ENCODE measurements around the gene NR2F1-AS1.

NR2F1-AS1 gene

DNA sequence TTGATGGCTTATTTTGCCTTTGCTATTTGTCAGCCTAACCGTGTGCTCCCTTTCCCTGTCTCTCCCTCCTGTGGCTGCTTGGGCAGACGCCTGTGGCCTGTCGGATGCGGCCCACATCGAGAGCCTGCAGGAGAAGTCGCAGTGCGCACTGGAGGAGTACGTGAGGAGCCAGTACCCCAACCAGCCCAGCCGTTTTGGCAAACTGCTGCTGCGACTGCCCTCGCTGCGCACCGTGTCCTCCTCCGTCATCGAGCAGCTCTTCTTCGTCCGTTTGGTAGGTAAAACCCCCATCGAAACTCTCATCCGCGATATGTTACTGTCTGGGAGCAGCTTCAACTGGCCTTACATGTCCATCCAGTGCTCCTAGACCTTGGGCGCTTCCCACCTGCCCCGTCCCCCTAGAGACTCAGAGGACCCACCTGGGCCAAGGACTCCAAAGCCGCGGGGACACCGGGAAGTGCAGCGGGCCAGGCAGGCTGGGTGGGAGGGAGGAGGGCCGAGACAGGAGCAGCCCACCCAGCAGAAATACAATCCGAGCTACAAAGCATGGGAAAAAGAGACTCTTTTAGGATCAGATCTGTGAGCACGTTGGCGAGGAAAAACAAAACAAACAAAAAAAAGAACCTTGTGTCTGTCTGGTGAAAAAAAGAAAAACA, 12.6 kb upstream of the NR2F1-AS1 start:
- H3K4me3 ChIP-seq (ENCODE audit: low read depth, low read length), result no peak overlapping the region
- H3K27ac ChIP-seq, result no peak overlapping the region
- no peaks in the 10 kb centered on the region for H3K36me3 ChIP-seq (ENCODE audit: control insufficient read depth, insufficient read depth, low read length)
- no peaks in the 10 kb centered on the region for H3K4me1 ChIP-seq
- H3K9ac ChIP-seq, result no peak overlapping the region
- H3K27me3 ChIP-seq (ENCODE audit: control insufficient read depth, insufficient read depth, low read length), result peaks cover 6% of the 10 kb centered on the region
- no peak overlapping the region for H2AFZ ChIP-seq
- no peaks in the 10 kb centered on the region for H3K9me3 ChIP-seq (ENCODE audit: control insufficient read depth, low read length)
- TF ChIP-seq, protein P1, sequence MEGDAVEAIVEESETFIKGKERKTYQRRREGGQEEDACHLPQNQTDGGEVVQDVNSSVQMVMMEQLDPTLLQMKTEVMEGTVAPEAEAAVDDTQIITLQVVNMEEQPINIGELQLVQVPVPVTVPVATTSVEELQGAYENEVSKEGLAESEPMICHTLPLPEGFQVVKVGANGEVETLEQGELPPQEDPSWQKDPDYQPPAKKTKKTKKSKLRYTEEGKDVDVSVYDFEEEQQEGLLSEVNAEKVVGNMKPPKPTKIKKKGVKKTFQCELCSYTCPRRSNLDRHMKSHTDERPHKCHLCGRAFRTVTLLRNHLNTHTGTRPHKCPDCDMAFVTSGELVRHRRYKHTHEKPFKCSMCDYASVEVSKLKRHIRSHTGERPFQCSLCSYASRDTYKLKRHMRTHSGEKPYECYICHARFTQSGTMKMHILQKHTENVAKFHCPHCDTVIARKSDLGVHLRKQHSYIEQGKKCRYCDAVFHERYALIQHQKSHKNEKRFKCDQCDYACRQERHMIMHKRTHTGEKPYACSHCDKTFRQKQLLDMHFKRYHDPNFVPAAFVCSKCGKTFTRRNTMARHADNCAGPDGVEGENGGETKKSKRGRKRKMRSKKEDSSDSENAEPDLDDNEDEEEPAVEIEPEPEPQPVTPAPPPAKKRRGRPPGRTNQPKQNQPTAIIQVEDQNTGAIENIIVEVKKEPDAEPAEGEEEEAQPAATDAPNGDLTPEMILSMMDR (IDR thresholded peaks at IDR 0.05), result no peak
- no peak overlapping the region for H3K4me2 ChIP-seq (ENCODE audit: low read length)
- no peaks in the 10 kb centered on the region for H3K79me2 ChIP-seq

DNA sequence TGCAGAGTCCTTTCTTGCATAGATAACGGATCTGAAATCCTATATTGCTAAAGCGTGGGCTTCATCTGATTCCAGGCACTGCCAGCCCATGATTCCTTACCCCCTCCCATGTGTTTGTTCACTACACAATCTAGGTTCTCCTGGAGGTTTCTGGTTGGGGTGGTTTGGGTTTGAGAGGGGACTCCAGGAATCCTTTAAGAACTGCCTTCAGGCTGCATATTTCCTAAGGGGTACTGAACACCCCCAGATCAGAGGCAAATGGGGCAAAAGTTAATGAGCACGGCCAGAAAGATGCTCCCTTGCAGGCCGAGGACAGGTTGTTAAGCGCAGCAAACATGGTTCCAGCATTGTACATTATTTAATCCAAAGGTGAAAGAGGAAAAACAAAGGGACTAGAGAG, 11.9 kb upstream of the NR2F1-AS1 start:
- no peak overlapping the region for H3K9ac ChIP-seq
- no peaks in the 10 kb centered on the region for H3K36me3 ChIP-seq (ENCODE audit: control insufficient read depth, insufficient read depth, low read length)
- no peak overlapping the region for H2AFZ ChIP-seq
- no peaks in the 10 kb centered on the region for H3K4me1 ChIP-seq
- H3K79me2 ChIP-seq, result no peaks in the 10 kb centered on the region
- no peak overlapping the region for H3K4me3 ChIP-seq (ENCODE audit: low read depth, low read length)
- no peak overlapping the region for H3K27ac ChIP-seq
- TF ChIP-seq, protein P1 (IDR thresholded peaks at IDR 0.05), result no peak
- peaks cover 9% of the 10 kb centered on the region for H3K27me3 ChIP-seq (ENCODE audit: control insufficient read depth, insufficient read depth, low read length)
- H3K9me3 ChIP-seq (ENCODE audit: control insufficient read depth, low read length), result no peaks in the 10 kb centered on the region
- no peak overlapping the region for H3K4me2 ChIP-seq (ENCODE audit: low read length)

DNA sequence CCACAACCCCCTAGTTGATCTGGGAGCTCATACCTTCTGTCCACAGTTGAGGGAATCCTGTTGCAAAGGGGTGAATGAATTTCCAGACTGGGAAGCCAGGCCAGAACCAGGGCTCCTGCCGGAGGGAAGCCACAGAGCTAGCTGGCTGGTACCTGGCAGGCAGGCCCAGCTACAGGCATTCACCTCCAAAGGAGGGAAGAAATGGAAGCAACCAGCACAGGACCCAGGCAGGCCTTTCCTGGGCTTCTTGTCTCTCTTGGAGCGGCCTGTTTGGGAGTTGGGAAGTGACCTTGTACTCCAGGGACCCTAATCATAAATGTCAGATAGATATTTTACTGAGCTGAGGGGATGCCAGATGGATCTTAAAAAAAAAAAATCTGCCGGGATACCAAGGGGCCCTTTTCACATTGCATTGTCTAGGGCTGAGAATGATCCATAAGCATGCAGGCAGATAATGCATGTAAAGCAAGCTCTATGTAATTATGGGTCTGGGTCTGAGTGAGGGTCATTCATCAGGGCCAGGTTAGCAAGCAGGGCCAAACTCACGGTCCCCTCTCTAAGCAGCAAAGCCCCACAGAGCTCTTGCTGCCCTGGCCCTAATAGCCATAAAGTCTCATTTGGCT, 10.4 kb upstream of the NR2F1-AS1 start:
- H3K9ac ChIP-seq, result no peak overlapping the region
- no peaks in the 10 kb centered on the region for H3K4me1 ChIP-seq
- no peaks in the 10 kb centered on the region for H3K36me3 ChIP-seq (ENCODE audit: control insufficient read depth, insufficient read depth, low read length)
- H3K9me3 ChIP-seq (ENCODE audit: control insufficient read depth, low read length), result no peaks in the 10 kb centered on the region
- H3K27ac ChIP-seq, result no peak overlapping the region
- peaks cover 19% of the 10 kb centered on the region for H3K27me3 ChIP-seq (ENCODE audit: control insufficient read depth, insufficient read depth, low read length)
- no peak overlapping the region for H2AFZ ChIP-seq
- H3K4me2 ChIP-seq (ENCODE audit: low read length), result no peak overlapping the region
- H3K79me2 ChIP-seq, result no peaks in the 10 kb centered on the region
- TF ChIP-seq, protein P1 (IDR thresholded peaks at IDR 0.05), result no peak
- no peak overlapping the region for H3K4me3 ChIP-seq (ENCODE audit: low read depth, low read length)

DNA sequence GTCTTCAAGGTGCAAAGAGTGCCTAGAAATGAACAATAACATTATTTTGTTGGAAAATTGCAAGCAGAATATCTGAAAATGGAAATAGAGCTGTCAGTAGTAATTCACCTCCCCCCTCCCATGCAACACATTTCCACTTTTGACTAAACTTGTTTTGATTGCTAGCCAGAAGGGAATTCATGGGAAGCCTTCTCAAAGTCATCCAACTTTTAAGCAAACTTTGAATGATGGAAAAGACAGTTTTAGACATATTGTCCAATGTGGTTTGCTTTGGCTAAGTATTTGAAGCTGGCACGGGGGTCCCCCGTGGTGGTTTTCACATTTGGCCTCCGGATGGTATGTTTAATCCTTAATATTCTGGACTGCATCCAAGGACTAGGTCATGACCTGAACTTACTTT, 9.5 kb upstream of the NR2F1-AS1 start:
- Histone ChIP-seq H3K79me2 (no peaks in the 10 kb centered on the region), H3K27ac (no peak overlapping the region), H3K9me3 (ENCODE audit: control insufficient read depth, low read length) (no peaks in the 10 kb centered on the region), H3K4me2 (ENCODE audit: low read length) (no peak overlapping the region), H3K36me3 (ENCODE audit: control insufficient read depth, insufficient read depth, low read length) (no peaks in the 10 kb centered on the region), H3K4me3 (ENCODE audit: low read depth, low read length) (no peak overlapping the region), H3K4me1 (no peaks in the 10 kb centered on the region), H3K9ac (no peak overlapping the region), H2AFZ (no peak overlapping the region), H3K27me3 (ENCODE audit: control insufficient read depth, insufficient read depth, low read length) (peaks cover 27% of the 10 kb centered on the region)
- TF ChIP-seq, protein P1 (IDR thresholded peaks at IDR 0.05), result no peak

DNA sequence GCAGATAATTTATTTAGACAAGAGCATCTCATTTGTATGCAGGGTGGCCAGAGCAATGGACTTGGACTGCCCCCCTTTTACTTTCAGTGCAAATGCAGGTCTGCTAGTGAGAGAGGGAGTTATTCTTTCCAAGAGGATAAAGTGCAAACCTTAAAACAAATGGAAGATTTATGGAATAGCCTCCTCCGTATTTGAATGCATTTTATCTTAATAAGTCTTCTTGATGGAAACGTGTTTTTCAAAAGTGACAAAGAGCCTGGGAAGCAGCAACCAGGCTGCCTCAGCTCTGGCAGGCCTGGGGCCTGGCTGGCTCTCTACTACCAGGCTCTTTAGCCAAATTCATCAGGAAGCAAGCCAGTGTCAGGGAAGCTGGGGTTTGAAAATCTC, 8.8 kb upstream of the NR2F1-AS1 start:
- Histone ChIP-seq H3K4me1 (no peaks in the 10 kb centered on the region), H3K27ac (no peak overlapping the region), H3K9me3 (ENCODE audit: control insufficient read depth, low read length) (no peaks in the 10 kb centered on the region), H3K36me3 (ENCODE audit: control insufficient read depth, insufficient read depth, low read length) (no peaks in the 10 kb centered on the region), H3K9ac (no peak overlapping the region), H3K79me2 (no peaks in the 10 kb centered on the region), H3K4me3 (ENCODE audit: low read depth, low read length) (no peak overlapping the region), H3K27me3 (ENCODE audit: control insufficient read depth, insufficient read depth, low read length) (peaks cover 27% of the 10 kb centered on the region), H2AFZ (no peak overlapping the region), H3K4me2 (ENCODE audit: low read length) (no peak overlapping the region)
- TF ChIP-seq, protein P1 (IDR thresholded peaks at IDR 0.05), result no peak
